PC-9 (cell line): Measurements from ENCODE around the gene VAV2.

Experiments
- EZH2 ChIP-seq: fragments of 200-600 bp; sonication (generic); IDR thresholded peaks from 2 replicates; pipeline ENCODE4 v1.8.0; 2017; ENCODE audit warnings: antibody characterized with exemption, low read depth
- TF ChIP-seq, protein P1 (sequence below): fragments of 200-600 bp; sonication (generic); conservative IDR thresholded peaks from 2 replicates; pipeline ENCODE4 v1.6.1; 2017; ENCODE audit warnings: mixed run types, antibody characterized with exemption, mild to moderate bottlenecking, moderate library complexity

DNA sequence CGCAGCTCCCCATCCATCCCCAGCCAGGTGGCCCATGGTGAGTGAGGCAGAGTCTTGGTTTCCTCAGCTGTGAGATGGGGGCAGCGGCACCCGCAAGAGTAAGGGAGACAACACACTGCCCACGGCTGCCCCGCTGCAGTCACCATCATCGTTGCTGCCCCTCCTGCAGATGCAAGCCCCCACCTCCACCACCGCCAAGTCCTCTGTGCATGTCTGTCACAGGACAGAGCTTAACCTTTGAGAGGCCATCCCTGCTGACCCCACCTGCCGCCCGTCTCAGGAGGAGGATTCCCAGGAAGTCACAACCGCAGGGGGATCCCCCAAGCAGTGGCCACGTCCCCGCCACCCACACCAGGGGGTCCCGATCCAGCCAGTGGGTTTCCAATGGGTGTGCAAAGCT, 113.7 kb downstream of the VAV2 start:
- TF ChIP-seq, protein P1, sequence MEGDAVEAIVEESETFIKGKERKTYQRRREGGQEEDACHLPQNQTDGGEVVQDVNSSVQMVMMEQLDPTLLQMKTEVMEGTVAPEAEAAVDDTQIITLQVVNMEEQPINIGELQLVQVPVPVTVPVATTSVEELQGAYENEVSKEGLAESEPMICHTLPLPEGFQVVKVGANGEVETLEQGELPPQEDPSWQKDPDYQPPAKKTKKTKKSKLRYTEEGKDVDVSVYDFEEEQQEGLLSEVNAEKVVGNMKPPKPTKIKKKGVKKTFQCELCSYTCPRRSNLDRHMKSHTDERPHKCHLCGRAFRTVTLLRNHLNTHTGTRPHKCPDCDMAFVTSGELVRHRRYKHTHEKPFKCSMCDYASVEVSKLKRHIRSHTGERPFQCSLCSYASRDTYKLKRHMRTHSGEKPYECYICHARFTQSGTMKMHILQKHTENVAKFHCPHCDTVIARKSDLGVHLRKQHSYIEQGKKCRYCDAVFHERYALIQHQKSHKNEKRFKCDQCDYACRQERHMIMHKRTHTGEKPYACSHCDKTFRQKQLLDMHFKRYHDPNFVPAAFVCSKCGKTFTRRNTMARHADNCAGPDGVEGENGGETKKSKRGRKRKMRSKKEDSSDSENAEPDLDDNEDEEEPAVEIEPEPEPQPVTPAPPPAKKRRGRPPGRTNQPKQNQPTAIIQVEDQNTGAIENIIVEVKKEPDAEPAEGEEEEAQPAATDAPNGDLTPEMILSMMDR, result no peak
- no peak for TF ChIP-seq EZH2
